Transverse colon (tissue), 4 donors: ENCODE results near the gene ZBTB7C. TPM values are rescaled to one million over a fixed set of nuclear protein-coding genes. Genes with fewer than 3 reads are reported as not detected.

Experiments used
- DNase-seq: peaks from one replicate; pipeline ENCODE4 v3.0.0-alpha.2; 2019
- H3K27ac ChIP-seq, 4 donors: fragments of 200-600 bp; sonication (generic); 2 replicates each; pipeline ENCODE4 v1.5.1; 2016 to 2018; ENCODE audit warnings: inconsistent platforms in 4 of 4
- H3K27me3 ChIP-seq: fragments of 200-600 bp; sonication (generic); 2 replicates; pipeline ENCODE4 v1.5.1; 2017; ENCODE audit warnings: inconsistent platforms
- H3K36me3 ChIP-seq, 4 donors: fragments of 200-600 bp; sonication (generic); 2 replicates each; pipeline ENCODE4 v1.5.1; 2017 to 2019; ENCODE audit warnings: inconsistent platforms in 4 of 4
- H3K4me1 ChIP-seq, 4 donors: fragments of 200-600 bp; sonication (generic); 2 replicates each; pipeline ENCODE4 v1.5.1; 2017 to 2020; ENCODE audit warnings: inconsistent platforms in 4 of 4
- H3K4me3 ChIP-seq, 4 donors: fragments of 200-600 bp; sonication (generic); 1 replicate in 1 of 4; 2 replicates in 3 of 4; pipeline versions ENCODE4 v1.5.1 to v1.6.1; 2017 to 2019; ENCODE audit warnings: inconsistent platforms in 4 of 4
- H3K9me3 ChIP-seq, 2 donors: fragments of 200-600 bp; sonication (generic); 2 replicates each; pipeline ENCODE4 v1.5.1; 2017 to 2019; ENCODE audit warnings: inconsistent platforms in 2 of 2
- EP300 ChIP-seq: sonication (generic); formaldehyde crosslinking; IDR thresholded peaks from one replicate; pipeline ENCODE4 v1.6.1; 2017; ENCODE audit warnings: antibody characterized with exemption, low read depth
- POLR2A ChIP-seq: fragments of 450-650 bp; IDR thresholded peaks from one replicate; pipeline ENCODE4 v1.6.1; 2016; ENCODE audit warnings: antibody characterized with exemption, mild to moderate bottlenecking, moderate library complexity
- POLR2AphosphoS5 ChIP-seq, 3 donors: sonication (generic); formaldehyde crosslinking; IDR thresholded peaks; one replicate each; pipeline ENCODE4 v1.6.1; 2016; ENCODE audit warnings: antibody characterized with exemption in 3 of 3
- WGBS, 2 donors: methylation state at CpG; one replicate each; pipeline ENCODE4 v1.1.5; 2018; ENCODE audit warnings: low coverage in 1 of 2; 5-methylcytosine and 5-hydroxymethylcytosine counted together
- in situ Hi-C, 4 donors: fragments of 200-750 bp; cut with MboI; loops; one replicate each; pipeline versions ENCODE4 v1.15.0 to v1.15.1; 2017; ENCODE audit warnings: low sequenced_read_pairs in 3 of 4, low pct_ligation_motif_present in 1 of 4, low pct_unique_long_range_greater_than_20kb in 1 of 4
- intact Hi-C: fragments of 100-400 bp; cut with DNase I; formaldehyde crosslinking; loops from one replicate; pipeline ENCODE4 v1.15.1; 2023; ENCODE audit warnings: low total_unique reads
- total RNA-seq, 4 donors: library from RNA; depleted of rRNA; stranded (reverse); fragments of >200 nt; gene quantifications; one replicate each; pipeline ENCODE4 v1.1.0, GENCODE V29; 2016
- TF ChIP-seq, protein P1 (sequence below), 5 experiments: fragments of 200-600 bp in 3 of 5; fragments of 450-650 bp in 2 of 5; sonication (generic) in 3 of 5; IDR thresholded peaks; 1 replicate in 2 of 5; 2 replicates in 3 of 5; pipeline ENCODE4 v1.5.1; 2016 to 2017; ENCODE audit warnings: antibody characterized with exemption in 5 of 5, inconsistent platforms in 3 of 5, mild to moderate bottlenecking in 2 of 5, moderate library complexity in 1 of 5

ZBTB7C gene
- total RNA-seq, 4 donors from 2014 or later, result 38.4 to 81.2 (median 47.5) TPM

GRCh38 chr18:48182779-48183178, 226.4 kb downstream of the ZBTB7C start:
- no peak for DNase-seq
- intact Hi-C loops (no loop called here), in situ Hi-C loops (no loop called here)
- Histone ChIP-seq H3K36me3 (no peaks in the 10 kb centered on the region), H3K4me3 (no peak overlapping the region), H3K4me1 (no peaks in the 10 kb centered on the region), H3K9me3 (no peaks in the 10 kb centered on the region), H3K27ac (no peak overlapping the region), H3K27me3 (no peaks in the 10 kb centered on the region)
- TF ChIP-seq EP300 (no peak), POLR2AphosphoS5 (IDR thresholded peaks at IDR 0.05) (no peak), POLR2A (no peak)
- TF ChIP-seq, protein P1, sequence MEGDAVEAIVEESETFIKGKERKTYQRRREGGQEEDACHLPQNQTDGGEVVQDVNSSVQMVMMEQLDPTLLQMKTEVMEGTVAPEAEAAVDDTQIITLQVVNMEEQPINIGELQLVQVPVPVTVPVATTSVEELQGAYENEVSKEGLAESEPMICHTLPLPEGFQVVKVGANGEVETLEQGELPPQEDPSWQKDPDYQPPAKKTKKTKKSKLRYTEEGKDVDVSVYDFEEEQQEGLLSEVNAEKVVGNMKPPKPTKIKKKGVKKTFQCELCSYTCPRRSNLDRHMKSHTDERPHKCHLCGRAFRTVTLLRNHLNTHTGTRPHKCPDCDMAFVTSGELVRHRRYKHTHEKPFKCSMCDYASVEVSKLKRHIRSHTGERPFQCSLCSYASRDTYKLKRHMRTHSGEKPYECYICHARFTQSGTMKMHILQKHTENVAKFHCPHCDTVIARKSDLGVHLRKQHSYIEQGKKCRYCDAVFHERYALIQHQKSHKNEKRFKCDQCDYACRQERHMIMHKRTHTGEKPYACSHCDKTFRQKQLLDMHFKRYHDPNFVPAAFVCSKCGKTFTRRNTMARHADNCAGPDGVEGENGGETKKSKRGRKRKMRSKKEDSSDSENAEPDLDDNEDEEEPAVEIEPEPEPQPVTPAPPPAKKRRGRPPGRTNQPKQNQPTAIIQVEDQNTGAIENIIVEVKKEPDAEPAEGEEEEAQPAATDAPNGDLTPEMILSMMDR (IDR thresholded peaks at IDR 0.05), result no peak
- 82 to 83% methylated on average over 3 of the region's 3 CpGs for WGBS, 2 donors

DNA sequence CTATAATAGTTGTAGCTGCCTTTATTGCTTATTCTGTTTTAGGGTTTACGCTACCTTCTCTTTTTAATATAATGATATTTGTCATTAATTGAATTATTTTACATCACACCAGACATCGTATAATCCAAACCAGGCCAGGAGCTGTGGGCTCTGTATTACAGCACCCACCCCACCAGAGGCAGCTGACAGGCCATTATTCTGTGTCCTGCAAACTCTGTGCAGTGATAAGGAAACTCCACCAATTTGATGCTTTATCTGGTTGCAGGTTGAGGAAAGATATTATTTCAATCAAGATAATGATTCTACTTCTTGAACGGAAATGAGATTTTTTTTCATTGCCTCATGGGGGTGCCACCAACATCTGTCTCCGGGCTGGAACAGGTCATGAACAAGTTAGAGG, 227.3 kb downstream of the ZBTB7C start:
- TF ChIP-seq, protein P1 (IDR thresholded peaks at IDR 0.05), result no peak
- TF ChIP-seq POLR2A (no peak), EP300 (no peak), POLR2AphosphoS5 (IDR thresholded peaks at IDR 0.05) (no peak)
- 85 to 87% methylated on average over 4 of the region's 4 CpGs for WGBS, 2 donors
- Histone ChIP-seq H3K27me3 (no peaks in the 10 kb centered on the region), H3K4me1 (no peaks in the 10 kb centered on the region), H3K36me3 (no peaks in the 10 kb centered on the region), H3K4me3 (no peak overlapping the region), H3K9me3 (no peaks in the 10 kb centered on the region), H3K27ac (no peak overlapping the region)
- intact Hi-C loops (no loop called here), in situ Hi-C loops (no loop called here)
- no peak for DNase-seq

GRCh38 chr18:48181087-48181823, 227.9 kb downstream of the ZBTB7C start:
- Histone ChIP-seq H3K4me1 (no peaks in the 10 kb centered on the region), H3K9me3 (no peaks in the 10 kb centered on the region), H3K4me3 (no peak overlapping the region), H3K27ac (no peak overlapping the region), H3K36me3 (no peaks in the 10 kb centered on the region), H3K27me3 (no peaks in the 10 kb centered on the region)
- TF ChIP-seq, protein P1 (IDR thresholded peaks at IDR 0.05), result no peak
- no peak for TF ChIP-seq POLR2A
- no peak for TF ChIP-seq POLR2AphosphoS5 (IDR thresholded peaks at IDR 0.05)
- no peak for TF ChIP-seq EP300
- WGBS, 2 donors, result 91% methylated on average over 3 of the region's 3 CpGs; no CpG with 5 or more reads in 1 of the 2 donors
- intact Hi-C loops, result no loop called here
- no peak for DNase-seq
- in situ Hi-C loops, result no loop called here

- Histone ChIP-seq H3K27ac (no peak overlapping the region), H3K36me3 (no peaks in the 10 kb centered on the region), H3K9me3 (no peaks in the 10 kb centered on the region), H3K27me3 (no peaks in the 10 kb centered on the region), H3K4me1 (no peaks in the 10 kb centered on the region), H3K4me3 (no peak overlapping the region)
- no peak for DNase-seq
- in situ Hi-C loops, result no loop called here
- TF ChIP-seq POLR2AphosphoS5 (IDR thresholded peaks at IDR 0.05) (no peak), POLR2A (no peak), EP300 (no peak)
- TF ChIP-seq, protein P1 (IDR thresholded peaks at IDR 0.05), result no peak
- intact Hi-C loops, result no loop called here
- 81 to 84% methylated on average over 2 of the region's 2 CpGs for WGBS, 2 donors
Observed at GRCh38 chr18:48179666-48180065, 229.5 kb downstream of the ZBTB7C start.
